Measurements from ENCODE around the gene ANKRD13C. TPM values are rescaled to one million over a fixed set of nuclear protein-coding genes. Genes with fewer than 3 reads are reported as not detected.
"Not testable (repeated sequence)": the region's sequence is repeated elsewhere in the genome, so short reads cannot be mapped to it uniquely, and the experiment has no call there.

The ANKRD13C gene
- total and polyA plus RNA-seq, 9 donors: 12.9 to 26.6 (median 17.4) TPM

DNA sequence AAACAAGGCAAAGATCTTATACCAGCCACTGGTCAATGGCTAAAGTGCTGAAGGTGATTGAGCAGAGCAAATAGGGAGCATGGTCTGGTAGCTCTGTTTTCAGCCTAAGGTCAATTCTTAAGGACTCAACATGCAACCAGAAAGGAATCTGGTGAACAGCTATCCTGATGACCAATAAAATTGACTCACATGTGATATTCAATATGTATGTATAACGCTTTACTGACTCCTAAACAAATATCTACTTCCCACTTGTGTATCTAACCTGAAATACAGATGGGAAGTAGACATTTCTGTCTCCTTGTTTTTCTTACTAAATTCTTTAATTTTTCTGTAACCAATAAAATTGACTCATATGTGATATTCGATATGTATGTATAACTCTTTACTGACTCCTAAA lies 31.6 kb upstream of the ANKRD13C start:
- Histone ChIP-seq H3K27ac (ENCODE audit: low read length) (no peak overlapping the region), H3K36me3 (ENCODE audit: control insufficient read depth, insufficient read depth, low read length) (no peaks in the 10 kb centered on the region), H3K4me3 (ENCODE audit: low read length) (no peak overlapping the region), H3K9me3 (replicated peaks; ENCODE audit: control insufficient read depth, low read depth, low read length) (no peaks in the 10 kb centered on the region), H3K4me1 (ENCODE audit: control insufficient read depth, insufficient read depth, low read length) (no peaks in the 10 kb centered on the region), H3K27me3 (ENCODE audit: control insufficient read depth, insufficient read depth, low read length) (no peaks in the 10 kb centered on the region)
- no peak for DNase-seq
- no CpG with 5 or more reads among the region's 2 CpGs for WGBS (ENCODE audit: insufficient coverage)

DNA sequence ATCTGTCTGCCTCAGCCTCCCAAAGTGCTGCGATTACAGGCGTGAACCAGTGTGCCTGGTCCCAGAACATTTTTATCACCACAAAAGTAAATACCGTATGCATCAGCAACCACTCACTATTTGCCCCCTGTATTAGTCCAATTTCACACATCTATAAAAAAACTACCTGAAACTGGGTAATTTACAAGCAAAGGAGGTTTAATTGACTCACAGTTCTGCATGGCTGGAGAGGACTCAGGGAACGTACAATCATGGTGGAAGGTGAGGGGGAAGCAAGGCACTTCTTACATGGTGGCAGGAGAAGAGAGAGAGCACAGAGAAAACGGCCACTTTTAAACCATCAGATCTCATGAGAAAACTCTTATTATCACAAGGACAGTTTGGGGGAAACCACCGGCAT lies 31.0 kb upstream of the ANKRD13C start:
- Histone ChIP-seq H3K4me1 (ENCODE audit: control insufficient read depth, insufficient read depth, low read length) (no peaks in the 10 kb centered on the region), H3K4me3 (ENCODE audit: low read length) (no peak overlapping the region), H3K27me3 (ENCODE audit: control insufficient read depth, insufficient read depth, low read length) (no peaks in the 10 kb centered on the region), H3K27ac (ENCODE audit: low read length) (no peak overlapping the region), H3K9me3 (replicated peaks; ENCODE audit: control insufficient read depth, low read depth, low read length) (no peaks in the 10 kb centered on the region), H3K36me3 (ENCODE audit: control insufficient read depth, insufficient read depth, low read length) (no peaks in the 10 kb centered on the region)
- DNase-seq: no peak
- 86% methylated on average over 2 of the region's 6 CpGs for WGBS (ENCODE audit: insufficient coverage)

DNA sequence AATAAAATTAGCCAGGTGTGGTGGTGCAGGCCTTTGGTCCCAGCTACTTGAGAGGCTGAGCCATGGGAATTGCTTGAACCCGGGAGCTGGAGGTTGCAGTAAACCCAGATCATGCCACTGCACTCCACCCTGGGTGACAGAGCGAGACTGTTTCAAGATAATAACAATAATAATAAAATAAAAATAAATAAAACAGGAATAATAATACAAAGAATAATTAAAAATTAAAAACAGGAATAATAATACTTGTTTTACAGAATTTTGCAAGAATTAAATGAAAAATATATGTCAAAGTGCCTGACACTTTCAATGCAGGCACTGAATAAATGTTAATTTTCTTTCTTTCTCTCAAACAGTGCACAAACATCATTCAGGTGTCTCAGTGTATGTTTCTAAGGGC lies 30.0 kb upstream of the ANKRD13C start:
- no peak for DNase-seq
- Histone ChIP-seq H3K36me3 (ENCODE audit: control insufficient read depth, insufficient read depth, low read length) (no peaks in the 10 kb centered on the region), H3K9me3 (replicated peaks; ENCODE audit: control insufficient read depth, low read depth, low read length) (no peaks in the 10 kb centered on the region), H3K4me1 (ENCODE audit: control insufficient read depth, insufficient read depth, low read length) (no peaks in the 10 kb centered on the region), H3K27me3 (ENCODE audit: control insufficient read depth, insufficient read depth, low read length) (no peaks in the 10 kb centered on the region), H3K4me3 (ENCODE audit: low read length) (no peak overlapping the region), H3K27ac (ENCODE audit: low read length) (no peak overlapping the region)
- WGBS (ENCODE audit: insufficient coverage): no CpG with 5 or more reads among the region's 2 CpGs

DNA sequence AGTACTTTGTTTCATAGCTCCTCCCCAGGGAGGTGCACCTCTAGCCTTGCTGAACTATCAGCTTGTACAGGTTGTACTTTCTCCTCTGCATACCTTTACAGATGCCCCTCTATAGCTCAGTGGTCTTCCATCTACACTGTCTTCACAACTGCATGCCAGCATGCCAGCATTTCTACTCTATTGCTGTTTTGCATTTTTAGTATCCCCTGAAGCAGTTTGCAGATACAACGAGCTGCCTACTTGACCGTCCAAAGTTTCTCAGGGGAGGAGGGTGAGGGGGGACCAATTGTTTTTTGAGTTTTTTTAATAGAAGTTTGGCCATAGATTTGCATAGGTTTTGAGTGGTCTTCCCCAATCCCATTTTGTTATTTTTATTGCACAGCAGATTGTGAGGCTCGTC lies 29.0 kb upstream of the ANKRD13C start:
- no peak for DNase-seq
- WGBS (ENCODE audit: insufficient coverage): 60% methylated on average over 1 of the region's 3 CpGs
- H3K4me3 ChIP-seq (ENCODE audit: low read length): no peak overlapping the region
- H3K9me3 ChIP-seq (replicated peaks; ENCODE audit: control insufficient read depth, low read depth, low read length): no peaks in the 10 kb centered on the region
- no peaks in the 10 kb centered on the region for H3K27me3 ChIP-seq (ENCODE audit: control insufficient read depth, insufficient read depth, low read length)
- H3K27ac ChIP-seq (ENCODE audit: low read length): no peak overlapping the region
- H3K4me1 ChIP-seq (ENCODE audit: control insufficient read depth, insufficient read depth, low read length): no peaks in the 10 kb centered on the region
- no peaks in the 10 kb centered on the region for H3K36me3 ChIP-seq (ENCODE audit: control insufficient read depth, insufficient read depth, low read length)

DNA sequence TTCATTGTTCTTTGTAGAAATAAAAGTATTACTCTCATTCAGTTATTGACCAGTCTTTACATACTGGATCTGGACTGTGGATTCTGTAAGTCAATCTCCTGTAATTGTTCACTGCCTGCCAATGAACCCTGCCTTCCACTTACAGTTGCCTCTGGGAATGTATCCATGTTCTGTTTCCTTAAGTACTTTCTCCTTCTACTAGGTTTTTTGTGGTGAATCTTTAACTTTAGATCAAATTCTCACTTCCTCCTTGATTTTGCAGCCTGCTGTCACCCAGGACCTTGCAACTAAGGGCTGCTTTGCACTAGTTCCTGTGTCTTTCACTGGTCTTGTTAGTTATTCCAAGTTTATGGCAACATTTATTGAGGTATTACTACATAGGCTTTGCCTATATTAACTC lies 28.2 kb upstream of the ANKRD13C start:
- Histone ChIP-seq H3K36me3 (ENCODE audit: control insufficient read depth, insufficient read depth, low read length) (no peaks in the 10 kb centered on the region), H3K4me1 (ENCODE audit: control insufficient read depth, insufficient read depth, low read length) (no peaks in the 10 kb centered on the region), H3K9me3 (replicated peaks; ENCODE audit: control insufficient read depth, low read depth, low read length) (no peaks in the 10 kb centered on the region), H3K27me3 (ENCODE audit: control insufficient read depth, insufficient read depth, low read length) (no peaks in the 10 kb centered on the region), H3K4me3 (ENCODE audit: low read length) (no peak overlapping the region), H3K27ac (ENCODE audit: low read length) (no peak overlapping the region)
- no peak for DNase-seq

DNA sequence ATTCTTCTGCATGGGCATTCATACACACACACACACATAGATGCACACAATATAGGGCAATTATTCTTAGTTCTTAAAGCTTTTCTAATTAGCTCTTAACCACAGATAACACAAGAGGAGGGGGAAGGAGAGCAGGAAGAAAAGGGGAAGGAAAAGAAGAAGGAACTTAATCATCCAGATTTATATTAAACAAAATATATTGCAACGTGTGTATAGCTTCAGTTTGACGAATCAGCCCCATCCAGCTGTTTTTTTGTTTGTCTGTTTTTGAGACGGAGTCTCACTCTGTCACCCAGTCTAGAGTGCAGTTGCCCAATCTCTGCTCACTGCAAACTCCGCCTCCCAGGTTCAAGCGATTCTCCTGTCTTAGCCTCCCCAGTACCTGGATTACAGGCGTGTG lies 21.7 kb upstream of the ANKRD13C start:
- H3K4me3 ChIP-seq (ENCODE audit: low read length): no peak overlapping the region
- no peak overlapping the region for H3K27ac ChIP-seq (ENCODE audit: low read length)
- no peaks in the 10 kb centered on the region for H3K36me3 ChIP-seq (ENCODE audit: control insufficient read depth, insufficient read depth, low read length)
- no peaks in the 10 kb centered on the region for H3K9me3 ChIP-seq (replicated peaks; ENCODE audit: control insufficient read depth, low read depth, low read length)
- no peaks in the 10 kb centered on the region for H3K4me1 ChIP-seq (ENCODE audit: control insufficient read depth, insufficient read depth, low read length)
- 100% methylated on average over 1 of the region's 6 CpGs for WGBS (ENCODE audit: insufficient coverage)
- H3K27me3 ChIP-seq (ENCODE audit: control insufficient read depth, insufficient read depth, low read length): no peaks in the 10 kb centered on the region
- no peak for DNase-seq

DNA sequence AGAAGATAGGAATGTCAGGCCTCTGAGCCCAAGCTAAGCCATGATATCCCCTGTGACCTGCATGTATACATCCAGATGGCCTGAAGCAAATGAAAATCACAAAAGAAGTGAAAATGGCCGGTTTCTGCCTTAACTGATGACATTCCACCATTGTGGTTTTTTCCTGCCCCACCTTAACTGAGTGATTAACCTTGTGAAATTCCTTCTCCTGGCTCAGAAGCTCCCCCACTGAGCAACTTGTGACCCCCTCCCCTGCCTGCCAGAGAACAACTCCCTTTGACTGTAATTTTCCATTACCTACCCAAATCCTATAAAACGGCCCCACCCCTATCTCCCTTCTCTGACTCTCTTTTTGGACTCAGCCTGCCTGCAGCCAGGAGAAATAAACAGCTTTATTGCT lies 19.1 kb upstream of the ANKRD13C start:
- not testable (repeated sequence) for H3K27ac ChIP-seq (ENCODE audit: low read length); DNase-seq; H3K4me3 ChIP-seq (ENCODE audit: low read length); H3K9me3 ChIP-seq (replicated peaks; ENCODE audit: control insufficient read depth, low read depth, low read length); H3K27me3 ChIP-seq (ENCODE audit: control insufficient read depth, insufficient read depth, low read length); H3K4me1 ChIP-seq (ENCODE audit: control insufficient read depth, insufficient read depth, low read length); H3K36me3 ChIP-seq (ENCODE audit: control insufficient read depth, insufficient read depth, low read length)
- WGBS (ENCODE audit: insufficient coverage): 60% methylated on average over 1 of the region's 2 CpGs

DNA sequence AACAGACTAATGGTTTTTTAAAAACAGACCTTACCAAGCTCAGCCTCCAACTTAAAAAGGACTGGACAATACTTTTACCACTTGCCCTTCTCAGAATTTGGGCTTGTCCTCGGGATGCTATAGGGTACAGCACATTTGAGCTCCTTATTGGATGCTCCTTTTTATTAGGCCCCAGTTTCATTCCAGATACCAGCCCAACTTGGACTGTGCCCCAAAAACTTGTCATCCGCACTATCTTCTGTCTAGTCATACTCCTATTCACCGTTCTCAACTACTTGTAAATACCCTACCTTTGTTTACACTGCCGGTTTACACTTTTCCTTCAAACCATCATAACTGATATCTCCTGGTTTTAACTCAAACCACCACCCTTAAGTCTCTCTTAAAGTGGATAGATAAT lies 17.9 kb upstream of the ANKRD13C start:
- H3K4me3 ChIP-seq (ENCODE audit: low read length): no peak overlapping the region
- H3K4me1 ChIP-seq (ENCODE audit: control insufficient read depth, insufficient read depth, low read length): no peaks in the 10 kb centered on the region
- H3K36me3 ChIP-seq (ENCODE audit: control insufficient read depth, insufficient read depth, low read length): no peaks in the 10 kb centered on the region
- DNase-seq: no peak
- H3K27ac ChIP-seq (ENCODE audit: low read length): no peak overlapping the region
- 91% methylated on average over 4 of the region's 4 CpGs for WGBS (ENCODE audit: insufficient coverage)
- no peaks in the 10 kb centered on the region for H3K9me3 ChIP-seq (replicated peaks; ENCODE audit: control insufficient read depth, low read depth, low read length)
- H3K27me3 ChIP-seq (ENCODE audit: control insufficient read depth, insufficient read depth, low read length): no peaks in the 10 kb centered on the region

DNA sequence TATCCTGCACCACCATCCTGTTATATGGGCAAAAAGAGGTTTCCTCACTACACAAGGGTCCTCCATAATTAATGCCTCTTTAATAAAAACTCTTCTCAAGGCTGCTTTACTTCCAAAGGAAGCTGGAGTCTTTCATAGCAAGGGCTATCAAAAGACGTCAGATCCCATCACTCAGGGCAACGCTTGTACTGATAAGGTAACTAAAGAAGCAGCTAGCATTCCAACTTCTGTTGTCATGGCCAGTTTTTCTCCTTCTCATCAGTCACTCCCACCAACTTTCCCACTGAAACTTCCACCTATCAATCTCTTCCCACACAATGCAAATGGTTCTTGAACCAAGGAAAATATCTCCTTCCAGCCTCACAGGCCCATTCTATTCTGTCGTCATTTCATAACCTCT lies 17.1 kb upstream of the ANKRD13C start:
- WGBS (ENCODE audit: insufficient coverage): 87% methylated on average over 3 of the region's 3 CpGs
- not testable (repeated sequence) for H3K27me3 ChIP-seq (ENCODE audit: control insufficient read depth, insufficient read depth, low read length); H3K4me1 ChIP-seq (ENCODE audit: control insufficient read depth, insufficient read depth, low read length); H3K36me3 ChIP-seq (ENCODE audit: control insufficient read depth, insufficient read depth, low read length); H3K9me3 ChIP-seq (replicated peaks; ENCODE audit: control insufficient read depth, low read depth, low read length); DNase-seq; H3K27ac ChIP-seq (ENCODE audit: low read length); H3K4me3 ChIP-seq (ENCODE audit: low read length)

DNA sequence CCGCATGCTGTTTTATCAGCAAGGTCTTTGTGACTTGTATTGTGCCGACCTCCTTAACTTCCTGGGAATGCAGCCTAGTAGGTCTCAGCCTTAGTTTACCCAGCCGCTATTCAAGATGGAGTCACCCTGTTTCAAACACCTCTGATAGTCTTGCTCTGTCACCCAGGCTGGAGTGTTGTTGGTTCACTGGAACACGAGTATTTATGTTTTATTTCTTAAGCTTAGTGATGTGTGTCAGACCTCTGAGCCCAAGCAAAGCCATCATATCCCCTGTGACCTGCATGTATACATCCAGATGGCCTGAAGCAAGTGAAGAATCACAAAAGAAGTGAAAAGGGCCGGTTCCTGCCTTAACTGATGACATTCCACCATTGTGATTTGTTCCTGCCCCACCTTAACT lies 12.9 kb upstream of the ANKRD13C start:
- H3K36me3 ChIP-seq (ENCODE audit: control insufficient read depth, insufficient read depth, low read length); H3K4me3 ChIP-seq (ENCODE audit: low read length); H3K4me1 ChIP-seq (ENCODE audit: control insufficient read depth, insufficient read depth, low read length); H3K27ac ChIP-seq (ENCODE audit: low read length); H3K27me3 ChIP-seq (ENCODE audit: control insufficient read depth, insufficient read depth, low read length); DNase-seq; H3K9me3 ChIP-seq (replicated peaks; ENCODE audit: control insufficient read depth, low read depth, low read length): not testable (repeated sequence)
- 90% methylated on average over 2 of the region's 5 CpGs for whole genome bisulfite sequencing (ENCODE audit: insufficient coverage)

DNA sequence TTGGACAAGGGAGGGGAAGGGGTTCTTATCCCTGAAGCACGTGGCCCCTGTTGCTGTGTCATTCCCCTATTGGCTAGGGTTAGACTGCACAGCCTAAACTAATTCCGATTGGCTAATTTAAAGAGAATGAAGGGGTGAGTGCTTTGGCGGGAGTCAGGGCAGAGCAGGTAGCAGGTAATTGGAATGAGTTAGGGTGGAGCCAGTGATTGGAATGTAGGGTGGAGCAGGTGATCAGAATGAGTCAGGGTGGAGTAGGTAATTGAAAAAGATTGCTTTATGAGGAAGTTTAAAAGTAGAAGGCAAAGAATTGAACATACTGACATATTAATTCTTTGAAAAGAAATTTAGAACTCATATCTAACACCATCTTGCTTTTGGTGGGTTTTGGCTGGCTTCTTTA lies 12.5 kb upstream of the ANKRD13C start:
- H3K4me1 ChIP-seq (ENCODE audit: control insufficient read depth, insufficient read depth, low read length); H3K27ac ChIP-seq (ENCODE audit: low read length); H3K9me3 ChIP-seq (replicated peaks; ENCODE audit: control insufficient read depth, low read depth, low read length); H3K36me3 ChIP-seq (ENCODE audit: control insufficient read depth, insufficient read depth, low read length); DNase-seq; H3K27me3 ChIP-seq (ENCODE audit: control insufficient read depth, insufficient read depth, low read length); H3K4me3 ChIP-seq (ENCODE audit: low read length): not testable (repeated sequence)
- WGBS (ENCODE audit: insufficient coverage): 73% methylated on average over 2 of the region's 3 CpGs
